H1 (cell line): ENCODE measurements around the gene ABHD1. TPM values are rescaled to one million over a fixed set of nuclear protein-coding genes. Genes with fewer than 3 reads are reported as not detected.

Experiments
- CTCF ChIA-PET: fragments of 300-600 bp; sonication (Branson Sonifier 250); formaldehyde crosslinking; loops from one replicate; lab custom pipeline; 2021; ENCODE audit not compliant: partially characterized antibody; lab: Charles Lee
- POLR2A ChIA-PET: fragments of 300-600 bp; sonication (Branson Sonifier 250); formaldehyde crosslinking; loops from one replicate; lab custom pipeline; 2021; ENCODE audit warnings: inconsistent platforms; ENCODE audit not compliant: partially characterized antibody; lab: Charles Lee
- DNase-seq, 2 experiments: peaks; one replicate each; pipeline versions ENCODE4 v3.0.0 to v3.0.0-alpha.2; 2010 to 2022; ENCODE audit warnings: low spot score in 2 of 2, low read depth in 1 of 2, mixed read lengths in 1 of 2
- FAIRE-seq: peaks from 2 replicates; lab custom pipeline; 2011; peaks lifted over from hg19 to GRCh38; lab: Jason Lieb, UNC
- H2AFZ ChIP-seq: 2 replicates; pipeline ENCODE4 v1.8.1; 2012; ENCODE audit warnings: low read length, inconsistent platforms
- H2AK5ac ChIP-seq: 2 replicates; pipeline ENCODE4 v1.6.1; 2013; ENCODE audit warnings: low read depth, low read length
- H2BK120ac ChIP-seq: replicated peaks from 2 replicates; pipeline ENCODE3; 2013; ENCODE audit warnings: low read depth, low read length, inconsistent platforms
- H2BK12ac ChIP-seq: 2 replicates; pipeline ENCODE4 v1.6.1; 2013; ENCODE audit warnings: low read depth, low read length
- H2BK15ac ChIP-seq: 2 replicates; pipeline ENCODE4 v1.6.1; 2013; ENCODE audit warnings: low read length
- H2BK20ac ChIP-seq: 2 replicates; pipeline ENCODE4 v1.6.1; 2013; ENCODE audit warnings: low read length
- H2BK5ac ChIP-seq: 2 replicates; pipeline ENCODE4 v1.6.1; 2013; ENCODE audit warnings: low read depth, low read length
- H3K14ac ChIP-seq: 2 replicates; pipeline ENCODE4 v1.6.1; 2013; ENCODE audit warnings: inconsistent platforms; ENCODE audit not compliant: insufficient read length
- H3K18ac ChIP-seq: 2 replicates; pipeline ENCODE4 v1.6.1; 2013; ENCODE audit warnings: low read length; ENCODE audit errors: extremely low read depth
- H3K23ac ChIP-seq: 2 replicates; pipeline ENCODE4 v1.6.1; 2013; ENCODE audit warnings: inconsistent platforms; ENCODE audit not compliant: insufficient read length
- H3K23me2 ChIP-seq: 2 replicates; pipeline ENCODE4 v1.6.1; 2013; ENCODE audit warnings: low read depth, low read length
- H3K27ac ChIP-seq: 2 replicates; pipeline ENCODE4 v1.6.1; 2011; ENCODE audit warnings: low read depth, low read length, inconsistent platforms
- H3K27me3 ChIP-seq, 4 experiments: replicated peaks in 1 of 4; 1 replicate in 1 of 4; 2 replicates in 3 of 4; pipeline versions ENCODE4 v1.6.1 to v1.8.1; 2011 to 2013; ENCODE audit warnings: low read length in 3 of 4, mild to moderate bottlenecking in 3 of 4, inconsistent platforms in 2 of 4, mixed read lengths in 2 of 4, moderate library complexity in 1 of 4; ENCODE audit not compliant: control insufficient read depth in 3 of 4, insufficient read depth in 3 of 4; ENCODE audit errors: extremely low read depth in 1 of 4
- H3K36me3 ChIP-seq, 4 experiments: 2 replicates each; pipeline versions ENCODE4 v1.6.1 to v1.8.1; 2011 to 2013; ENCODE audit warnings: mild to moderate bottlenecking in 4 of 4, low read length in 3 of 4, moderate library complexity in 2 of 4, control low read depth in 1 of 4, inconsistent platforms in 1 of 4; ENCODE audit not compliant: insufficient read depth in 4 of 4, control insufficient read depth in 2 of 4
- H3K4ac ChIP-seq: replicated peaks from 2 replicates; pipeline ENCODE3; 2013; ENCODE audit warnings: low read length, low read depth, mixed read lengths, inconsistent platforms; ENCODE audit not compliant: insufficient read length
- H3K4me1 ChIP-seq, 4 experiments: replicated peaks in 1 of 4; 1 replicate in 1 of 4; 2 replicates in 3 of 4; pipeline versions ENCODE4 v1.6.1 to v1.8.1; 2011 to 2013; ENCODE audit warnings: low read length in 3 of 4, inconsistent platforms in 2 of 4, mixed read lengths in 1 of 4; ENCODE audit not compliant: insufficient read depth in 4 of 4, control insufficient read depth in 3 of 4
- H3K4me2 ChIP-seq, 2 experiments: 2 replicates each; pipeline versions ENCODE4 v1.6.1 to v1.8.1; 2011 to 2013; ENCODE audit warnings: low read depth in 2 of 2, low read length in 2 of 2, control low read depth in 1 of 2, inconsistent platforms in 1 of 2, mild to moderate bottlenecking in 1 of 2; ENCODE audit not compliant: insufficient read depth in 1 of 2
- H3K4me3 ChIP-seq, 4 experiments: fragments of 200-600, 300-600 bp in 1 of 4; sonication (generic), shearing (Covaris generic), sonication (Bioruptor Twin) in 1 of 4; 2 replicates each; pipeline versions ENCODE4 v1.5.1 to v1.8.1; 2011 to 2016; ENCODE audit warnings: low read length in 4 of 4, low read depth in 3 of 4, control low read depth in 2 of 4, inconsistent platforms in 2 of 4, mild to moderate bottlenecking in 2 of 4, mixed read lengths in 1 of 4, moderate library complexity in 1 of 4; ENCODE audit not compliant: insufficient read depth in 2 of 4; ENCODE audit errors: extremely low read depth in 1 of 4
- H3K56ac ChIP-seq: replicated peaks from 2 replicates; pipeline ENCODE3; 2013; ENCODE audit warnings: low read depth, mild to moderate bottlenecking, mixed read lengths, low read length, inconsistent platforms; ENCODE audit not compliant: insufficient read length
- H3K79me1 ChIP-seq: 2 replicates; pipeline ENCODE4 v1.6.1; 2013; ENCODE audit warnings: low read depth, low read length, control low read depth
- H3K79me2 ChIP-seq, 2 experiments: 2 replicates each; pipeline versions ENCODE4 v1.6.1 to v1.8.1; 2012 to 2013; ENCODE audit warnings: low read length in 2 of 2, mild to moderate bottlenecking in 2 of 2, inconsistent platforms in 1 of 2; ENCODE audit not compliant: insufficient read depth in 2 of 2, control insufficient read depth in 1 of 2
- H3K9ac ChIP-seq, 4 experiments: replicated peaks in 1 of 4; 1 replicate in 1 of 4; 2 replicates in 3 of 4; pipeline versions ENCODE4 v1.6.1 to v1.8.1; 2011 to 2013; ENCODE audit warnings: low read depth in 3 of 4, low read length in 3 of 4, control low read depth in 2 of 4, mild to moderate bottlenecking in 2 of 4, moderate library complexity in 2 of 4, inconsistent platforms in 1 of 4; ENCODE audit errors: extremely low read depth in 1 of 4
- H3K9me3 ChIP-seq, 2 experiments: 2 replicates each; pipeline versions ENCODE4 v1.6.1 to v1.8.1; 2012 to 2013; ENCODE audit warnings: mild to moderate bottlenecking in 2 of 2, moderate library complexity in 2 of 2, control low read depth in 1 of 2, inconsistent platforms in 1 of 2, low read depth in 1 of 2, low read length in 1 of 2, mixed read lengths in 1 of 2; ENCODE audit not compliant: insufficient read depth in 2 of 2
- H4K20me1 ChIP-seq, 2 experiments: replicated peaks in 1 of 2; 2 replicates each; pipeline versions ENCODE3 to v1.8.1; 2011 to 2013; ENCODE audit warnings: inconsistent platforms in 2 of 2, low read length in 2 of 2, mild to moderate bottlenecking in 1 of 2; ENCODE audit not compliant: insufficient read depth in 2 of 2, control insufficient read depth in 1 of 2
- H4K5ac ChIP-seq: 2 replicates; pipeline ENCODE4 v1.6.1; 2013; ENCODE audit warnings: low read length, low read depth, mixed read lengths, inconsistent platforms; ENCODE audit not compliant: insufficient read length
- H4K8ac ChIP-seq: 2 replicates; pipeline ENCODE4 v1.8.0; 2013; ENCODE audit warnings: mild to moderate bottlenecking, moderate library complexity, low read length, inconsistent platforms; ENCODE audit not compliant: insufficient read depth; ENCODE audit errors: extremely low read depth
- H4K91ac ChIP-seq: replicated peaks from 2 replicates; pipeline ENCODE3; 2013; ENCODE audit warnings: low read length, mixed read lengths, inconsistent platforms; ENCODE audit not compliant: insufficient read length
- ASH2L ChIP-seq: fragments of 200-600, 300-600 bp; sonication (generic); IDR thresholded peaks from one replicate; pipeline ENCODE4 v1.7.1; 2017; ENCODE audit warnings: low read length
- BACH1 ChIP-seq: IDR thresholded peaks from 2 replicates; pipeline ENCODE4 v1.6.1; 2012; ENCODE audit warnings: low read length, improper control_type of control experiment
- WGBS, 2 experiments: shearing (Covaris generic) in 1 of 2; methylation state at CpG; one replicate each; pipeline versions ENCODE4 v1.1.6 to v1.1.7; 2013 to 2015; ENCODE audit warnings: low lambda C conversion rate in 2 of 2, mixed read lengths in 2 of 2, inconsistent platforms in 1 of 2, low coverage in 1 of 2, missing lambda C conversion rate in 1 of 2; ENCODE audit not compliant: insufficient replicate concordance in 2 of 2, insufficient coverage in 1 of 2, insufficient read length in 1 of 2; ENCODE audit errors: extremely low coverage in 1 of 2, missing lambda C conversion rate in 1 of 2; 5-methylcytosine and 5-hydroxymethylcytosine counted together
- polyA plus RNA-seq, 7 experiments: library from polyadenylated mRNA; depleted of rRNA in 3 of 7; stranded (reverse) in 5 of 7; unstranded in 2 of 7; fragments of >200 nt in 5 of 7; fragments of 200-250 nt in 2 of 7; gene quantifications; 1 replicate in 5 of 7; 2 replicates in 1 of 7; 4 replicates in 1 of 7; pipeline versions ENCODE4 v1.2.1 to v1.2.3, GENCODE V29; 2011 to 2013; ENCODE audit warnings: missing spikeins in 2 of 7, mixed read lengths in 2 of 7
- total RNA-seq: library from RNA; stranded (reverse); fragmentation: NEBNext Ultra II Directional; extraction: Animal tissue kit (Norgen Biotek cat#: 25700); gene quantifications from 2 replicates; pipeline ENCODE4 v1.2.1, GENCODE V29; 2021

The ABHD1 gene
- total and polyA plus RNA-seq, 2 of the 8 experiments (the other 6 are each of a cell fraction or from before 2014, with no cell fraction given), result 0.20 to 1.1 TPM

GRCh38 chr2:27091746-27092695 lies 31.6 kb upstream of the ABHD1 start:
- H3K14ac ChIP-seq, result no peak overlapping the region
- no peak overlapping the region for H3K23ac ChIP-seq
- no peak for FAIRE-seq
- H3K4me3 ChIP-seq, result no peak overlapping the region
- no peak overlapping the region for H3K18ac ChIP-seq
- no peak for DNase-seq
- no peaks in the 10 kb centered on the region for H3K27me3 ChIP-seq
- no peak overlapping the region for H4K5ac ChIP-seq
- peaks cover 1 to 6% of the 10 kb centered on the region in 2 experiments for H4K20me1 ChIP-seq
- no peak overlapping the region for H2AFZ ChIP-seq
- 87% methylated on average over 18 of the region's 25 CpGs; no CpG with 5 or more reads in 1 of the 2 experiments for WGBS, 2 experiments
- no peak overlapping the region for H3K56ac ChIP-seq
- no peak overlapping the region for H2AK5ac ChIP-seq
- H3K4ac ChIP-seq, result no peak overlapping the region
- no peak overlapping the region for H2BK15ac ChIP-seq
- H3K27ac ChIP-seq, result no peak overlapping the region
- no peak overlapping the region for H2BK20ac ChIP-seq
- H3K36me3 ChIP-seq, result no peaks in the 10 kb centered on the region
- H3K9ac ChIP-seq, result no peak overlapping the region
- no peaks in the 10 kb centered on the region for H3K79me2 ChIP-seq
- no peak overlapping the region for H3K4me2 ChIP-seq
- H3K9me3 ChIP-seq, result no peaks in the 10 kb centered on the region
- no peak overlapping the region for H4K8ac ChIP-seq
- no peak overlapping the region for H2BK5ac ChIP-seq
- no peak overlapping the region for H2BK120ac ChIP-seq
- peaks cover 1% of the 10 kb centered on the region; the same call in 1 of the 2 replicates for H3K23me2 ChIP-seq
- no peak overlapping the region for H4K91ac ChIP-seq
- POLR2A ChIA-PET, result interaction anchor here (1.1 to 1.4 kb wide), 2 partner anchors 130 to 155 kb away, joined by 3 to 4 read pairs; no protein-coding TSS in a partner anchor
- H3K4me1 ChIP-seq, result peaks cover 0 to 8% (median 5%) of the 10 kb centered on the region in 4 experiments; a peak in 3 of 7 replicates
- no peaks in the 10 kb centered on the region; the same call in 1 of the 2 replicates for H3K79me1 ChIP-seq
- CTCF ChIA-PET, result interaction anchor here (0.6 to 16.5 kb wide), 10 partner anchors 8 to 277 kb away, joined by 3 to 160 read pairs (median 4); partner anchors contain the start of gene AGBL5
- H2BK12ac ChIP-seq, result no peak overlapping the region
- TF ChIP-seq ASH2L (no peak), BACH1 (no peak)
